HG03039 (cell line): ENCODE measurements around the gene GSC2.

Experiments used
- ATAC-seq: cut with Tn5 transposase; IDR thresholded peaks from one replicate; pipeline ENCODE4 v1.9.1; 2021; ENCODE audit warnings: mild to moderate bottlenecking, moderate library complexity; ENCODE audit not compliant: unreplicated experiment

GSC2 gene

DNA sequence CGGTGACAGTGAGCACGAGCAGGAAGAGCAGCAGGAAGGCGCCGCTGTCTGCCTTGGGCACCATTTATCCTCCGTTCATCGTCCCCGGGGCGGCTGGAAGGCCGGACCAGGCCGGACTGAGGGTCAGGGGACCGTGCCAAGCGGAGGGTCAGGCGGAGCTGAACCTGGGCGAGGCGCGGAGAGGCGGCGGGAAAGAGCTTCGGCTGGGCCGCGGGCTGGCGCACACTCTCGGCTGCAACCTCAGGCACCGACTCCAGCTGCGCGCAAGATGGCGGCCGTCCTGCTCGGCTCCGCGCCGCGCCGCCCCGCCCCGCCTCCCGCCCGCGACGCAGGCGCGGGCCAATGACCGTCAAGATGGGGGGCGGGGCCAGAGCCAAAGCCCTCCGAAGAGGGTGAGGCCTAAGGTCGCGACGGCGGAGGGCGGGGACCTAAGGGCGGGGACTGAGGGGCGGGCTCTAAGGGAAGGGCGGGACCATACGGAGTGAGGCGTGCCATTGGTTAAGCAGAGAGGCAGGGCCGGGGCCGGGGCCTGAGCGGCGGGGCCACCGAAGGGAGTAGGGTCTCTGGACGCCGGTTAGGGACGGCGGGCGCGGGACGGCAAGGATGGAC is 27.8 kb downstream of the GSC2 start, which contains the start of gene DGCR2:
Gene DGCR2 (minus strand): TSS at position 270 of the 609 bp plus-strand sequence. CDS start 206 bp downstream, at position 64.
- ATAC-seq: peak; percentile 69

GRCh38 chr22:19121631-19122142 is 28.4 kb downstream of the GSC2 start:
- ATAC-seq: peak; percentile 11

DNA sequence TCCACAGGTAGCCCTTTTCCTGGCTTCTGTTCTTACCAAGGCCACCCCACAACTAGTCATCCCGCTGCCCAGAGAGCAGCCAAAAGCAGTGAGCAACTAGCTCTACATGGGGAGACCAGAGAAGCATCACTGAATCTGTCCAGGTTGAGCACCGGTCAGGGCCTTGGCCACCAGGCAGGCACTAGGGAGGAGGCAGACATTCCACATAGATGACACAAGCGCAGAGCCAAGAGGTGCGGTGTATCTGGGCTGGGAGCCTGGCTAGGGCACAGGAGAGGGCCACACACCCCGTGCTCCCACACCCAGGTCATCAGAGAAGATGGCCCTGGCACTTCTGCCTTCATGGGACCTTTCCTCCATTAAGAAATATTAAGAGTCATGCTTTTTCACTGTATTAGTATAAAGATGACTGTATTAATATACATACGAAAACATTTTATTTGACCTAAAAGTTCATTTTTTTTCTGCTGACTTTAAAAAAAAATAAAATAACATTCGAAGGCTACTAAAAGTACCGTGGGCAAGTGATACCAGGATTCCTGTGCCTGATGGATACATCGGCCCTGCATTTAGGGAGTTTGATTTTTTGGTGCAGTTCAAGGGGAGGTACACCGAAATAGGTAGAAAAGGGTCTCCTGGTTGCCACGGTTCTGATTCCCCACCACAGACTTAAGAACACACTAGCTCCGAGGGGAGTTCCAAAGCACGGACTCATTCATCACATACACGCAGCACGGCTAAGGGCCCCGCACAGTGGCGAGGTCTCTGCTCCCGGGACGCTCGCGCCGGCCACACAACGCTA is 29.1 kb downstream of the GSC2 start:
- no peak for ATAC-seq

DNA sequence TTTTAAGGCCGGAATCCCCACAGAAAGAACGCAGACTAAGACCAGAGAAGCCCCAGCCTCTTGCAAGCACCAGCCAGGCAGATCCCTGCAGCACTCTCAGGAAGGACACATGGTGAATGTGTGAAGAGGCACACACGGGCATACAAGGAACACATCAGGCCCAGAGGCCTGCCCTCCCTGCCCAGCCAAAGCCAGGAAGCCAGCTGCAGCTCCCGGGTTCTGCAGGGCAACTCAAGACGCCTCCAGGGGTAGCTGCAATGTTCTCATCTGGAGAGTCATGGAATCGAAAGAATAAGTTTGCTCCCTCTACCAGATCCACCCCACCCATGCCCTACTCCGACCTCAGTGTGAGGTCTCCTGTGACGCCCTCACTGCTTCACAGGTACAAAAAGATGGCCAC is 30.1 kb downstream of the GSC2 start:
- ATAC-seq: no peak

- no peak for ATAC-seq
Measured at GRCh38 chr22:19118329-19118880, 31.7 kb downstream of the GSC2 start.

GRCh38 chr22:19117111-19117512 is 33.0 kb downstream of the GSC2 start:
- no peak for ATAC-seq

DNA sequence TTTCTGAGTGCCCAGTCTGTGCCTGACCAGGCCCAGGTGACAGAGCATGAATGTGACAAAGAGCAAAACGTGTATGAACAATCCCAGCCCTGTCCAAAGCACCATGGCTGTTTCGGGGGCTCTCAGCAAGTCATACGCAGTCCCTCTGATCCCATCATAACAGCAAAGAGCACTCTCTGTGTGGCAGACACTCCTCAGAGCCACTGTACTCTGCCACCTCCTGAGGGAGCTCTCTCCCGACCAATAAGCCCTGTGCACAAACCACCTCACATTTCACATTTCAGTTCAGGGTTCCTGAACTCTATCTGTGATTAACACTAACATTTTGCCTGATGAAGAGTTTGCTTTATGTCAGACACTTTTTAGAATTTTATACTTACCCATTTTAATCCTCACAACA is 34.5 kb downstream of the GSC2 start:
- ATAC-seq: no peak

- no peak for ATAC-seq
Measured at GRCh38 chr22:19114984-19115552, 35.0 kb downstream of the GSC2 start.

DNA sequence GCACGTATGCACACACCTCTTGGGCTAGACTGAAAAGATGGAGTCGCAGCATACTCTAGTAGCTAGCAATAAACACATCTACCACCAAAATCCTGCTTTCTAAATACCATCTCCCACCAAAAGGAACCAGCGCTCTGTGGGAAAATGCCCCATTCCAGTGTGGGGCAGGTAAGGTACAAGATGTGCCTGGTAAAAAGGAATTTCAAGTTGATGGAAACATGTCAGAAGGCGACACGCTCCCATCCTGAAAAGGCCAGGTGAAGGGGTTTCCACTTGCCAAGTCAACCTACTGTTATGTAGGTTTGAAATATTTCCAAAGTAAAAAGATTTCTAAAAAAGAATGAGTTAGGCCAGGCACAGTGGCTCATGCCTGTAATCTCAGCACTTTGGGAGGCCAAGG is 36.7 kb downstream of the GSC2 start:
- no peak for ATAC-seq

- ATAC-seq: no peak
Measured at GRCh38 chr22:19111584-19111983, 38.5 kb downstream of the GSC2 start.

DNA sequence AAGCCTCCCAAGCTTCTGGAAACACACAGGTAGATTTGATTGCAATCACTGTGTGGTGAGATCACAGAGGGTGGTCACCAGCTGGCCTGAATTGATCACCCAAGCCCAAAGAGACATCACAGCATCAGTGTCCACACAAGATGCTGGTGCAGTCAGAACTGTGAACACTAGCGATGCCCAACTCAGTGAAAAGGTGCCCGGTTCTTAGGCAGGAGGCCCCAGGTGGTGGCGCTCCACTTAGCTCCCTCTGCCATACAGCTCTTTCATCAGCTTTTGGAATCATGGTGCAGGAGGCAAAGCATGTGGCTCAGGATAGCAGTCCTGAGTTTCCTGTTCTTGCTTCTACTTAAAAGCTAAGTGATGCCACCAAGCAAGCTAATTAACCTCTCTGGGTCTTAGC is 39.0 kb downstream of the GSC2 start:
- no peak for ATAC-seq

- no peak for ATAC-seq
Measured at GRCh38 chr22:19110646-19111045, 39.4 kb downstream of the GSC2 start.

GRCh38 chr22:19110064-19110458 is 40.0 kb downstream of the GSC2 start:
- ATAC-seq: no peak

DNA sequence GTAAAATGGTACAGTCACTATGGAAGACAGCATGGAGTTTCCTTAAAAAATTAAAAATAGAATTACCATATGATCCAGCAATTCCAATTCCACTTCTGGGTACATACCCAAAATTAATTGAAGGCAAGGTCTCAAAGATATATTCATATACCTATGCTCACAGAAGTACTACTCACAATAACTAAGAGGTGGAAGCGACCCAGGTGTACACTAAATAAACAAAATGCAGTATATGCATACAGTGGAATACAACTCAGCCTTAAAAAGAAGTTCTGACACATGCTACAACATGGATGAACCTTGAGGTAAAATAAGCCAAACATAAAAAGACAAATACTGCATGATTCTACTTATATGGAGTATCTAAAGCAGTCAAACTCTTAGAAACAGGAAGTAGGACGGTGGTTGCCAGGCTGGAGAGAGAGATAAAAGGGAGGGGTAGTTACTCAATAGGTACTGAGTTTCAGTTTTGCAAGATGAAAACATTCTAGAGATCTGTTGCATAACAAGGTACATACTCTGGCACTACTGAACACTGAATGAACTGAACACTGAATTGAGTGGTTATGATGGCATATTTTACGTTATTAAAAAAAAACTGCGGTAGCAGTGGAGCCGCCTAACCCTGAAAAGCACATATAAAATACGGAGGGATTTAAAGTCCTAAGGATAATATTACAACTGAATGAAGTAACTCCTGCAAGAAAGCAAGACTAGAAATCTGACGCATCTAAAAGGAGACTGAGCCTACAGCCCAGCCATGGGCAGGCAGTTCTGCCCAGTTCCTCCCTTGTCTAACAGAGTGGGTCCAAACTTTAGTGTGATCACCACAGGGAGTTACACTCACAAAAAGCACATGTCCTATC is 40.7 kb downstream of the GSC2 start:
- ATAC-seq: no peak

DNA sequence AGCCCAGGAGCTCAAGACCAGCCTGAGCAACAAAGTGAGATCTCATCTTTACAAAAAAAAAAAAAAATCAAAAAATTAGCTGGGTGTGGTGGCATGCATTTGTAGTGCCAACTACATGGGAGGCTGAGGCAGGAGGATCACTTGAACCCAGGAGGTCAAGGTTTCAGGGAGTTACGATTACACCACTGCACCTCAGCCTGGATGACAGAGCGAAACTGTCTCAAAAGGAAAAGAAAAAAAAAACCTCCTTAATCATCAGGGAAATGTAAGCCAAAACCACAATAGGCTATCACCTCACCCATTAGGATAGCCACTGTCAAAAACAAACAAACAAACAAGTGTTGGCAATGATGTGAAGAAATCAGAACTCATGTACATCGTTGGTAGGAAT is 41.3 kb downstream of the GSC2 start:
- ATAC-seq: no peak

DNA sequence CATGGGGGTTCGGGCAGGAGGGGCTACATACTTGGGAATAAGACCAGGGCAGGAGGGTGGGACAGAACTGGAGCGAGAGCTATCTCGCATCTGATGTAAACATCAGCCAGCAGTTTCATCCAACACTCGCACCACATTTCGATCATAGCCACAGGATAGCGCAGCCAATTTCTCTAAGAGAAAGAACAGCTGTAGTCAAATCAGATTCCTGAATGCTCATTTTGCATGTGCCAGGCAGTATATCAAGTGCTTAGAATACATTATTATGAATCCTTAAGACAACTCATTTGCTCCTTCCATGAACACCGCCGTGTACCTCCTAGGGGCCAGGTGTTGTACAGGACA is 42.4 kb downstream of the GSC2 start:
- no peak for ATAC-seq

GRCh38 chr22:19106886-19107729 is 43.0 kb downstream of the GSC2 start:
- no peak for ATAC-seq

DNA sequence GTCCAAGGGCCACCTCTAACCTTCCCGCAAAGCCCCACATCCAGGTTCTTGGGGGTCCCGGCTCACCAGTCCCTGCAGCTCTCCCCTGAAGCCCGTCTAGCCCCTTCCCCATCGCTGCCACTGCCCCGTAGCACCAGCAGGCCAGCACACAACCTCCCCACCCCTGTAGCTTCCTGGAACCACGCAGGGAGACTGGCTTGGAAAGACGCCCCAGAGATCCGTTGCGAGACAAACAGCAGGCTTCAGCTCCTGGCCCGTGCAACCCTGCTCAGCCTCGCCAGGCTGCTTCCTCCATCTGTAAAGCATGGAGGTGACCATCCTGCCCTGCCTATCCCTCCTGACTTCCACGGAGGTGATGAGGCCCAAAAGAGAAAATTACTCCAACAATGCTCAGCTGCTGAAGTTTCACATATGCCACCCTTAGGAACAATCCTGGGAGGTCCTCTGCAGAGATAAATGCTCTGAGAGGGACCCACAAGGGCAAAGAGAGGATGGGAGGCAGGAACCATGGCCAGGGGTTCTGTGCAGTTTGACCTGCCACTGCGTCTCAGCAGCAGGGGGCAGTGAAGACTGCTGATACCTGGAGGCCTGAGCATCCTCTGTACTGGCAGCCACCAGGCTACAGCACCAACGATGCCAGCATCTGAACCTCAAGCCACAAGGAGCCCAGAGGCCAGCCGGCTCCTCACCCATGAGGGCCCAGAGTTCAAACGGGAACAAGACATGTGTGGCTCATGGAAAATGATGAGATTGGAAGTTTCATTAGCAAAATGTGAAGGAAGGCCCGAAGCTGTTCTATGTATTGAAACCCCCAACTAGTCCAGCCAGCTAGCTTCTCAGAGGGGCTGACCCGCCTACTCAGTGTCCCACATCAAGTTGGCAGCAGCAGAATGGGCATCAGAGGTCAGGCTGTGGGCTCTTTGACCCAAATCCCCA is 44.0 kb downstream of the GSC2 start:
- ATAC-seq: no peak

GRCh38 chr22:19105456-19105855 is 44.6 kb downstream of the GSC2 start:
- ATAC-seq: no peak
